BE2C (cell line): ENCODE measurements around the gene FAM229B.

ENCODE experiments used
- DNase-seq: peaks from one replicate; pipeline ENCODE4 v3.0.0-alpha.2; 2020
- H3K27me3 ChIP-seq: fragments of 250-450 bp; sonication (Bioruptor Pico); 2 replicates; pipeline ENCODE4 v1.5.1; 2020; ENCODE audit warnings: mild to moderate bottlenecking
- H3K36me3 ChIP-seq: fragments of 250-450 bp; sonication (Bioruptor Pico); 2 replicates; pipeline ENCODE4 v1.5.1; 2020; ENCODE audit warnings: mild to moderate bottlenecking
- H3K4me1 ChIP-seq: fragments of 250-450 bp; sonication (Bioruptor Pico); 2 replicates; pipeline ENCODE4 v1.5.1; 2020
- H3K4me3 ChIP-seq: 2 replicates; pipeline ENCODE4 v1.5.1; 2011; ENCODE audit warnings: low read depth, low read length
- H3K9me3 ChIP-seq: fragments of 250-450 bp; sonication (Bioruptor Pico); 2 replicates; pipeline ENCODE4 v1.5.1; 2020
- TF ChIP-seq, protein P1 (sequence below): IDR thresholded peaks from 2 replicates; pipeline ENCODE4 v1.5.1; 2012; ENCODE audit warnings: mild to moderate bottlenecking, low read depth, low read length

FAM229B gene

DNA sequence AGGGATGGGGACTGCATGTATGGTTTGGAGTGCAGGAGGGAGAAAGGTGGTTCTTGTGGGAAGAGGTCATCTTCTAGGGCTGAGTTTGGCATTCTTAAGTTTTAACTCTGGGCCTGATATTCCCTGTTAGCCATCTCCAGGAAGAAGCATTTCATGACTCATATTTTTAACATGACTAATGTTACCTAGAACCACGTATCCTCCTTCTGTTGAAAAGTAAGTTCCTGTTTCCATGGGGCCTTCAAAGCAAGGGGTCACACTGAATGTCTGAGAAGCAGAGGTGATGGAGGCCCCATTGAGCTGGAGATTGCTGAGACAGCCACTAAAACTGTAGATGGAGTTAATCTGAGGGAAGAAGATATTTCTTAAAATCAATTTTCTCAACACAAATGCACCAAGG is 30.2 kb downstream of the FAM229B start:
- no peak for DNase-seq
- H3K4me3 ChIP-seq: no peak overlapping the region
- TF ChIP-seq, protein P1, sequence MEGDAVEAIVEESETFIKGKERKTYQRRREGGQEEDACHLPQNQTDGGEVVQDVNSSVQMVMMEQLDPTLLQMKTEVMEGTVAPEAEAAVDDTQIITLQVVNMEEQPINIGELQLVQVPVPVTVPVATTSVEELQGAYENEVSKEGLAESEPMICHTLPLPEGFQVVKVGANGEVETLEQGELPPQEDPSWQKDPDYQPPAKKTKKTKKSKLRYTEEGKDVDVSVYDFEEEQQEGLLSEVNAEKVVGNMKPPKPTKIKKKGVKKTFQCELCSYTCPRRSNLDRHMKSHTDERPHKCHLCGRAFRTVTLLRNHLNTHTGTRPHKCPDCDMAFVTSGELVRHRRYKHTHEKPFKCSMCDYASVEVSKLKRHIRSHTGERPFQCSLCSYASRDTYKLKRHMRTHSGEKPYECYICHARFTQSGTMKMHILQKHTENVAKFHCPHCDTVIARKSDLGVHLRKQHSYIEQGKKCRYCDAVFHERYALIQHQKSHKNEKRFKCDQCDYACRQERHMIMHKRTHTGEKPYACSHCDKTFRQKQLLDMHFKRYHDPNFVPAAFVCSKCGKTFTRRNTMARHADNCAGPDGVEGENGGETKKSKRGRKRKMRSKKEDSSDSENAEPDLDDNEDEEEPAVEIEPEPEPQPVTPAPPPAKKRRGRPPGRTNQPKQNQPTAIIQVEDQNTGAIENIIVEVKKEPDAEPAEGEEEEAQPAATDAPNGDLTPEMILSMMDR: no peak
- H3K36me3 ChIP-seq: 0 out of 2 replicates have a peak, but pooled peaks cover 4% of the 10 kb centered on the region
- H3K27me3 ChIP-seq: no peaks in the 10 kb centered on the region
- H3K9me3 ChIP-seq: no peaks in the 10 kb centered on the region
- peaks cover 7% of the 10 kb centered on the region for H3K4me1 ChIP-seq

DNA sequence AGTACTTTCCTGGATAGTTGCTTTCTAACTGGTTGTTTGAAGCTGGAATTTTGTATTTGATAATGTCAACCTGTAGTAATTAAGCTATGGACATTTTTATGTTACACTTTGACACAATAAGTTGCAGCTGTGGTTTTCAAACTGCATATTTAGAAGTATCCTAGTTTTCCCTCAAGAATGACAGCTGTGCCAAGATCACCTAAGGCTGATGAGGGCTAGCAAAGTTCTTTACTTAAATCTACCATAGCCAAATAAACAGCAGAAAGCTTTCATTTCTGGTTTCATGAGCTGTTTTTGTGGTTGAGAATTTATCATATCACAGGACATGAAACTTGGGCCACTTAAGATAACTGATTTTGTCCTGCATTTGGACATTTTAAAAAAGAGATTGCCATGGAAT is 30.6 kb downstream of the FAM229B start:
- Histone ChIP-seq H3K4me1 (peaks cover 7% of the 10 kb centered on the region), H3K9me3 (no peaks in the 10 kb centered on the region), H3K4me3 (no peak overlapping the region), H3K36me3 (0 out of 2 replicates have a peak, but pooled peaks cover 4% of the 10 kb centered on the region), H3K27me3 (no peaks in the 10 kb centered on the region)
- TF ChIP-seq, protein P1: no peak
- no peak for DNase-seq

DNA sequence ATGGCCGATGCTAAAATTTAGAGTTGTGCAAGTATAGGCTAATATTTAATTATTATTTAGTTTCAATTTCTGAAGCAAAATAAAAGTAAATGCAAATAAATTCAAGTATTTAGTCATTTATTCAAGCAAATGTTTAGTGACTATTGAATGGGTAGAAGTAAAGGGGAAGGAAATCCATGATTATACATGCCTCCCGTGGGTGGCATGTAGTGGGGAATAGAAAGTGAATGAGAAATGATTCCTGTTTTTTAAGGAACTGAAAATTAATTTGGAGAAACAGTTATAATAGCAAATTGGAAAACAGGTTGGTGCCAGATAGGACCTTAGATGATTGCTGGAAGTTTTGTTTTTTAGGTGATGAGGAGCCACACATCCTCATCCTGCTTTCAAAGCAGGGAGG is 35.4 kb downstream of the FAM229B start:
- H3K9me3 ChIP-seq: no peaks in the 10 kb centered on the region
- no peak overlapping the region for H3K4me3 ChIP-seq
- H3K36me3 ChIP-seq: no peaks in the 10 kb centered on the region
- DNase-seq: no peak
- TF ChIP-seq, protein P1: no peak
- no peaks in the 10 kb centered on the region for H3K27me3 ChIP-seq
- H3K4me1 ChIP-seq: peaks cover 7% of the 10 kb centered on the region

DNA sequence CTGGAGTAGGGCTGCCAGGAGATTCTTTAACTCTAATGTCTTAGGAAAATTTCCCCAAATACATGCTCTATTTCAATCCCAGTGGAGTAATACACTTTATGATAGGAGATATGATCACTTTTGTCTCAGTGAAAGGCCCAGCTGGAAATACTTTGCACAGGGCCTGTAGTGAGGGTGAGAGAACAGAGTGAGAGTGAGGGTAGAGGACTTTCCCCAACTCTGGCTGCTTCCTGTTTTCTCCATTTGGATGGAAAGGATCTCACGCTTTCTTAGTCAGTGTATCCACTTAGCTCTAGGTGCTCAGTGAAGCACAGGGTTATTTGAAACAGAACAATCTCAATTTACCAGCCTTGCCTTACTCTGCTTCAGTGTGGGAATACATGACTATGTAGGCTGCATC is 36.6 kb downstream of the FAM229B start:
- H3K4me1 ChIP-seq: peaks cover 7% of the 10 kb centered on the region
- H3K27me3 ChIP-seq: no peaks in the 10 kb centered on the region
- H3K9me3 ChIP-seq: no peaks in the 10 kb centered on the region
- H3K36me3 ChIP-seq: no peaks in the 10 kb centered on the region
- DNase-seq: no peak
- no peak overlapping the region for H3K4me3 ChIP-seq
- TF ChIP-seq, protein P1: no peak

DNA sequence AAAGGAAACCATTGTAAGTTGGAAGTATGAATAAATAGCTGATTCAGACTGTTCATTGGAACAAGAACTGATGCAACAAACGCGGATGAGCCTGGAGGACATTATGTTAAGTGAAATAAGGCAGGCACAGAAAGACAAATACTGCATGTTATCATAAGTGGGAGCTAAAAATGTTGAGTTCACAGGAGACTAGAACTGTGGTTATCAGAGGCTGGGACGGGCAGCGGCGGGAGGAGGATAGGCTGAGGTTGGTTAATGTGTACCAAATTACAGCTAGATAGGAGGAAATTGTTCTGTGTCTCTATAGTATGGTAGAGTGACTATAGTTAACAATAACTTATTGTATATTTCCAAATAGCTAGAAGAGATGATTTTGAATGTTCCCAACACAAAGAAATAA is 40.8 kb downstream of the FAM229B start:
- TF ChIP-seq, protein P1: no peak
- Histone ChIP-seq H3K27me3 (no peaks in the 10 kb centered on the region), H3K9me3 (no peaks in the 10 kb centered on the region), H3K4me3 (no peak overlapping the region), H3K36me3 (no peaks in the 10 kb centered on the region), H3K4me1 (no peaks in the 10 kb centered on the region; the same call in 1 of the 2 replicates)
- no peak for DNase-seq

DNA sequence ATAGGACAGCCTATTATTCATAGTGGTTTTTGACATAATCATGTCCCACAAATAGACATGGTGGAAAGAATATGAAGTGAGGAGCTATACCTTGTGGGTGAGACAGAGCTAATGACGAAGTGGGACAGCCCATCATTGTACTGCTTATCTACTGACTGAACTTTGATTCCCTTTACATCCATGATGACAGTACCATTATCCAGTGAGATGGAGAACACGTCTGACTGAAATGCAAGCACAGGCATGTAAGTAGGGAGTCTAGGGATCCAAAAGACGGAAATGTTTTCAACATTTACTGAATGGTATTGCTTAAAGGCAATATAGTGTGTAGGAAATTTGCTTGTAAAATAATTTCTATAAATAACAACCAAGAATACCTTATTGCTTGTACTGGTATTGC is 43.5 kb downstream of the FAM229B start:
- Histone ChIP-seq H3K4me3 (no peak overlapping the region), H3K4me1 (no peaks in the 10 kb centered on the region), H3K27me3 (no peaks in the 10 kb centered on the region), H3K9me3 (no peaks in the 10 kb centered on the region), H3K36me3 (no peaks in the 10 kb centered on the region)
- TF ChIP-seq, protein P1: no peak
- DNase-seq: no peak
